ENCODE results near the gene PRSS27.

DNA sequence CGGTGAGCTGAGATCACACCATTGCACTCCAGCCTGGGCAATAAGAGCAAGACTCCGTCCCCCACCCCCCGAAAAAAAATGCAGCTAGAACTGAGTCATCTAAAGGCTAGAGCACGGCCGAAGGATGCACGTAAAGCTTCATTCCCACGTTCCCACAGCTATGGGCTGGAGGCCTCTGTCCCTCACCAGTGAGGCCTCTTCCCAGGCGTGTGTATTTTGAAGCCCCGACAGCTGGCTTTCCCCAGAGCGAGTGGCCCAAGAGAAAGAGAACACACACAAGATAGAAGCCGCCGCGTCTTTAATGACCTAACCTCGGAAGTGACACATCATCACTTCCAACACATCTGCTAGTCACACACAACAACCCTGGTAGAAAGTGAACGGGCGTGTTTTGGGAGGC is 44.3 kb downstream of the PRSS27 start:
- TF ChIP-seq CTCF (IDR thresholded peaks at IDR 0.05) (no peak), EZH2 (IDR thresholded peaks at IDR 0.05; ENCODE audit: borderline replicate concordance, insufficient read depth, low read depth, low read length, poor library complexity, severe bottlenecking) (no peak)

All from B cell (primary cell).